NCI-H82 treated with DMSO at 0.1 percent for 48 hours (cell line): ENCODE data around the gene DUS2.
"Not testable (repeated sequence)": the region's sequence is repeated elsewhere in the genome, so short reads cannot be mapped to it uniquely, and the experiment has no call there.

Source experiments
- DNase-seq: peaks from one replicate; lab custom pipeline; 2025; ENCODE audit not compliant: unreplicated experiment; lab: John Stamatoyannopoulos, UW

DUS2 gene

GRCh38 chr16:68022728-68023537 is at the start of gene DUS2, which contains the start of gene DDX28:
Gene DUS2 (plus strand): TSS chr16:68023284. CDS start chr16:68038024, 14,740 bp downstream.
Gene DDX28 (minus strand): TSS chr16:68023232. CDS start chr16:68023202, 30 bp downstream.
- DNase-seq = peak; percentile 19

- no peak for DNase-seq
These were observed 47.6 kb upstream of the DUS2 start for GRCh38 chr16:67975321-67976105.

- no peak for DNase-seq
These were observed 46.9 kb upstream of the DUS2 start for GRCh38 chr16:67976205-67976604.

- no peak for DNase-seq
These were observed 46.1 kb upstream of the DUS2 start for GRCh38 chr16:67977005-67977404.

GRCh38 chr16:67977469-67978227 is 45.4 kb upstream of the DUS2 start:
- DNase-seq = no peak

- DNase-seq = no peak
These were observed 43.0 kb upstream of the DUS2 start, which contains the start of gene DPEP3 for GRCh38 chr16:67979955-67980678. Gene DPEP3 (minus strand): TSS chr16:67980499. CDS start chr16:67980380, 119 bp downstream.

GRCh38 chr16:67982011-67982696 is 40.9 kb upstream of the DUS2 start:
- no peak for DNase-seq

GRCh38 chr16:67986949-67987348 is 36.1 kb upstream of the DUS2 start:
- no peak for DNase-seq

- DNase-seq = no peak
These were observed 35.5 kb upstream of the DUS2 start for GRCh38 chr16:67987460-67988160.

- DNase-seq = no peak
These were observed 34.4 kb upstream of the DUS2 start for GRCh38 chr16:67988675-67989074.

- no peak for DNase-seq
These were observed 33.6 kb upstream of the DUS2 start for GRCh38 chr16:67989322-67990017.

- no peak for DNase-seq
These were observed 33.1 kb upstream of the DUS2 start for GRCh38 chr16:67990018-67990386.

- no peak for DNase-seq
These were observed 30.4 kb upstream of the DUS2 start for GRCh38 chr16:67992661-67993206.

- DNase-seq = peak; percentile 46
These were observed 29.7 kb upstream of the DUS2 start for GRCh38 chr16:67993207-67994039.

GRCh38 chr16:67994040-67994408 is 29.1 kb upstream of the DUS2 start:
- not testable (repeated sequence) for DNase-seq

GRCh38 chr16:67995423-67995822 is 27.7 kb upstream of the DUS2 start:
- no peak for DNase-seq

- no peak for DNase-seq
These were observed 26.4 kb upstream of the DUS2 start for GRCh38 chr16:67996666-67997065.
